Tibial nerve (tissue), 4 donors: ENCODE data around the gene TOM1L2. TPM values are rescaled to one million over a fixed set of nuclear protein-coding genes. Genes with fewer than 3 reads are reported as not detected.

Source experiments
- DNase-seq, 2 donors: peaks; one replicate each; pipeline ENCODE4 v3.0.0-alpha.2; 2019; ENCODE audit warnings: low spot score in 2 of 2
- H3K27ac ChIP-seq, 4 donors: fragments of 200-600 bp; sonication (generic) in 3 of 4; one replicate each; pipeline ENCODE4 v1.5.1; 2017 to 2019; ENCODE audit warnings: mild to moderate bottlenecking in 1 of 4
- H3K27me3 ChIP-seq, 2 donors: fragments of 200-600 bp; sonication (generic) in 1 of 2; one replicate each; pipeline versions ENCODE4 v1.5.1 to v1.6.0; 2017 to 2019
- H3K36me3 ChIP-seq, 3 donors: fragments of 200-600 bp; sonication (generic); one replicate each; pipeline ENCODE4 v1.5.1; 2018 to 2019
- H3K4me1 ChIP-seq, 4 donors: fragments of 200-600 bp; sonication (generic) in 3 of 4; one replicate each; pipeline ENCODE4 v1.5.1; 2017 to 2019
- H3K4me3 ChIP-seq, 4 donors: fragments of 200-600 bp; sonication (generic) in 3 of 4; one replicate each; pipeline ENCODE4 v1.5.1; 2017 to 2019; ENCODE audit warnings: mild to moderate bottlenecking in 1 of 4, moderate library complexity in 1 of 4
- H3K9me3 ChIP-seq, 4 donors: fragments of 200-600 bp; sonication (generic) in 3 of 4; one replicate each; pipeline ENCODE4 v1.5.1; 2017 to 2019
- EP300 ChIP-seq, 2 donors: sonication (generic); formaldehyde crosslinking; IDR thresholded peaks; one replicate each; pipeline ENCODE4 v1.6.1; 2017; ENCODE audit warnings: antibody characterized with exemption in 2 of 2, mild to moderate bottlenecking in 1 of 2
- POLR2A ChIP-seq, 2 donors: fragments of 450-650 bp; IDR thresholded peaks; one replicate each; pipeline ENCODE4 v1.6.1; 2017; ENCODE audit warnings: antibody characterized with exemption in 2 of 2, mild to moderate bottlenecking in 2 of 2, moderate library complexity in 2 of 2
- WGBS, 2 donors: methylation state at CpG; one replicate each; pipeline ENCODE4 v1.1.5; 2018; 5-methylcytosine and 5-hydroxymethylcytosine counted together
- total RNA-seq, 4 donors: library from RNA; depleted of rRNA; stranded (reverse); fragments of >200 nt; gene quantifications; one replicate each; pipeline ENCODE4 v1.1.0, GENCODE V29; 2016
- TF ChIP-seq, protein P1 (sequence below), 5 experiments: fragments of 200-600 bp in 3 of 5; fragments of 450-650 bp in 2 of 5; sonication (generic) in 3 of 5; IDR thresholded peaks; one replicate each; pipeline ENCODE4 v1.5.1; 2016 to 2019; ENCODE audit warnings: antibody characterized with exemption in 5 of 5, mild to moderate bottlenecking in 3 of 5, moderate library complexity in 2 of 5

The TOM1L2 gene
- total RNA-seq, 4 donors from 2014 or later = 83.4 to 109 (median 96.8) TPM

DNA sequence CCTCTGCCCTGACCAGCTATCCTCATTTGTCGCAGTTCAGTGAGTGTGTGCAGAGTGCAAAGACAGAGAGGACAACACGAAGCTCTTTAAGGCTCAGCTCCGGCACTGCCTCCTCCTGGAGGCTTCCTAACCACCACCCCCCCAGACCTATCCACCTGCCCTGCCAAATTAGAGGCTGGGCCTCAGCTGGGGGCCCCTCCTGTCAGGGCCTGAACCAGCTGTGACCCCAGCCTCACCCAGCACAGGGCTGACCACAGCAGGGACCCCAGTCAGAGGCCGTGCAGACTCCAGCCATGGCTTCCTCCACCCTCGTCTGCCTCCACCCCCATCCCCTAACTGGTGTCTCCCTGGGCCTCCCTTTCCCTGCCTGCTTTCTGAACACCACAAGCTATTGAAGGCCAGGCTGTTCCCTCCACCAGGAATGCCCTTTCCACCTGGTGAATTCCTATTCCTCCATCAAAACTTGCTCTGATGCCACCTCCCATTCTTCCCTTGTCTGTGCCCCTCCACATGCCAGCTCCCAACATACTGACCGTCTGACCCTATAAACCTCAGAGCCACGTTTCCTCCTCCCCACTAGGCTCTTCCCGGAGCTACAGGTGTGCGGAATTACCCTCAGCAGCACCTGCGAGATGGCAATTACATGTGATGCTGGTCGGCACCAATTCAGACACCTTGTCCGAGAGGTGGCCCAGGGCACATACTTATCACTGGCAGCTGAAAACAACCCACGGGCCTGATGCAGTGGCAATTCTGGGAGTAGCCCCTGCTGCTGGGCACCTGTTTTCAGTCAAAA, 144.2 kb downstream of the TOM1L2 start:
- peak overlapping the region in 1 of 4 donors; percentile 91 for H3K27ac ChIP-seq
- no peak for DNase-seq

DNA sequence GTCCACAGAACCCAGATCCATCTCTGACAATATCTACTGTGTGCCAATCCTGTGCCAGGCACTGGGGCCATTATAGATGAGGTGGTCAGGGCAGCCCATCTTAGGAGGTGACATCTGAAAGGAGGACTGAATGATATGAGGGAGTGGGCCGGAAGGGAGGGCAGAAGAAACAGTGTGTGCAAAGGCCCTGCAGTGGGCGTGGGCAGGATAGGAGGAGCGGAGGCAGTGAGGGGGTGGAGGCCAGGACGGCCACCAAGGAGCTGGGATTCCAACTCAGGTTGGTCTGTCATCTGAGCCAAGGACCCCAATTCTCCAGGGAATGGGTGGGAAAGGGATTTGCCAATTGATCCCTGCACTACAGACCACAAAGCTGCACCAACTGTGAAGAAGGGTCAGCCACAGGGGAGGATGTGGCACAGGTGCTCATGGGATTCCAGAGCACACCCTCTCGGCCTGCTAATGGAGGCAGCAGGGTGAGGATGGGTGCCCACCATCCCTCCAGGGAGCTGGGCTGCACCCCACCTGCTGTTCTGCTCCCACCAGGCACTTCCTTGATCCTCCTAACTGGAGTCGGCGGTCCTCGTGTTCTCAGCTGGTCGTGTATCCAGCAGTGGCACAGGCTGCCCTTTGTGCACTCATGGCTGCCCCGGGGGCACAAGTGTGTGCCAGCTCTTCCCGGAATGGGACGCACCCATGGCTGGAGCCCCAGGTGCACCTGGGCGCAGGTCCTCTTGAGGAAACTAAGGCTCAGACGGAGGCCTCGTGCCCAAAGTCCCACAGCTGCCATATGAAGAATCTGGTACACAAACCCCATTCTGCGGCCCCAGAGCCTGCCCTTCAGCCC, 145.0 kb downstream of the TOM1L2 start:
- TF ChIP-seq, protein P1, sequence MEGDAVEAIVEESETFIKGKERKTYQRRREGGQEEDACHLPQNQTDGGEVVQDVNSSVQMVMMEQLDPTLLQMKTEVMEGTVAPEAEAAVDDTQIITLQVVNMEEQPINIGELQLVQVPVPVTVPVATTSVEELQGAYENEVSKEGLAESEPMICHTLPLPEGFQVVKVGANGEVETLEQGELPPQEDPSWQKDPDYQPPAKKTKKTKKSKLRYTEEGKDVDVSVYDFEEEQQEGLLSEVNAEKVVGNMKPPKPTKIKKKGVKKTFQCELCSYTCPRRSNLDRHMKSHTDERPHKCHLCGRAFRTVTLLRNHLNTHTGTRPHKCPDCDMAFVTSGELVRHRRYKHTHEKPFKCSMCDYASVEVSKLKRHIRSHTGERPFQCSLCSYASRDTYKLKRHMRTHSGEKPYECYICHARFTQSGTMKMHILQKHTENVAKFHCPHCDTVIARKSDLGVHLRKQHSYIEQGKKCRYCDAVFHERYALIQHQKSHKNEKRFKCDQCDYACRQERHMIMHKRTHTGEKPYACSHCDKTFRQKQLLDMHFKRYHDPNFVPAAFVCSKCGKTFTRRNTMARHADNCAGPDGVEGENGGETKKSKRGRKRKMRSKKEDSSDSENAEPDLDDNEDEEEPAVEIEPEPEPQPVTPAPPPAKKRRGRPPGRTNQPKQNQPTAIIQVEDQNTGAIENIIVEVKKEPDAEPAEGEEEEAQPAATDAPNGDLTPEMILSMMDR (IDR thresholded peaks at IDR 0.05) = no peak
- TF ChIP-seq POLR2A (IDR thresholded peaks at IDR 0.05) (no peak), EP300 (IDR thresholded peaks at IDR 0.05) (no peak)
- DNase-seq = no peak
- H3K4me1 ChIP-seq = peaks cover 0 to 92% (median 54%) of the 10 kb centered on the region in 4 donors
- 74 to 83% methylated on average over 9 to 13 of the region's 16 CpGs for WGBS, 2 donors
- no peak overlapping the region for H3K4me3 ChIP-seq
- H3K27me3 ChIP-seq = no peaks in the 10 kb centered on the region
- H3K9me3 ChIP-seq = no peaks in the 10 kb centered on the region
- H3K36me3 ChIP-seq = peaks cover 0 to 13% (median 0%) of the 10 kb centered on the region in 3 donors
- peak overlapping the region in 2 of 4 donors; percentile 60 to 91 for H3K27ac ChIP-seq

More for the DNA sequence above, 144.2 kb downstream of the TOM1L2 start:
- peaks cover 0 to 13% (median 0%) of the 10 kb centered on the region in 3 donors for H3K36me3 ChIP-seq
- no peaks in the 10 kb centered on the region for H3K9me3 ChIP-seq
- TF ChIP-seq POLR2A (IDR thresholded peaks at IDR 0.05) (no peak), EP300 (IDR thresholded peaks at IDR 0.05) (no peak)
- TF ChIP-seq, protein P1 (IDR thresholded peaks at IDR 0.05) = no peak
- peaks cover 0 to 91% (median 47%) of the 10 kb centered on the region in 4 donors for H3K4me1 ChIP-seq
- no peaks in the 10 kb centered on the region for H3K27me3 ChIP-seq
- 69 to 79% methylated on average over 13 of the region's 13 CpGs for WGBS, 2 donors
- H3K4me3 ChIP-seq = no peak overlapping the region

DNA sequence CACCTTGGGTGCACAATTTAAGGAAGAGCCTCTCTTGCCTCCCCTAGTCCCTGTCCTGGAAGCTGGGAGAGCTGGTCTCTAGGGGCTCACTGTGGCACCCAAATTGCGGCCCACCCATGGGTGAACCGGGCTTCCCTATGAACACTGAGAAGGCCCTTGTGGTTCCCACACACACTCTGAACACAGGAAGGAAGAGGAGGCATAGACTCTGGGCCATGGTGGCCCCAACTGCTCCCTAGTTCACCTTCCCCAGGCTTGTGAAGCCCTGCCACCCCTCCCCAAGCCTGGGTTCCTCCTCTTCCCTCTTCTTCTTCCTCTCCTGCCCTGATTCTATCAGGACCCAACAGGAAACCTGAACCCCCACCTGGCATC, 145.9 kb downstream of the TOM1L2 start:
- 69 to 72% methylated on average over 2 of the region's 2 CpGs for WGBS, 2 donors
- peaks cover 0 to 92% (median 54%) of the 10 kb centered on the region in 4 donors for H3K4me1 ChIP-seq
- peaks cover 0 to 11% (median 0%) of the 10 kb centered on the region in 3 donors for H3K36me3 ChIP-seq
- peak overlapping the region in 3 of 4 donors; percentile 85 to 91 (median 86) for H3K27ac ChIP-seq
- H3K9me3 ChIP-seq = no peaks in the 10 kb centered on the region
- TF ChIP-seq, protein P1 (IDR thresholded peaks at IDR 0.05) = no peak
- TF ChIP-seq EP300 (IDR thresholded peaks at IDR 0.05) (no peak), POLR2A (IDR thresholded peaks at IDR 0.05) (no peak)
- no peaks in the 10 kb centered on the region for H3K27me3 ChIP-seq
- no peak overlapping the region for H3K4me3 ChIP-seq
- no peak for DNase-seq

DNA sequence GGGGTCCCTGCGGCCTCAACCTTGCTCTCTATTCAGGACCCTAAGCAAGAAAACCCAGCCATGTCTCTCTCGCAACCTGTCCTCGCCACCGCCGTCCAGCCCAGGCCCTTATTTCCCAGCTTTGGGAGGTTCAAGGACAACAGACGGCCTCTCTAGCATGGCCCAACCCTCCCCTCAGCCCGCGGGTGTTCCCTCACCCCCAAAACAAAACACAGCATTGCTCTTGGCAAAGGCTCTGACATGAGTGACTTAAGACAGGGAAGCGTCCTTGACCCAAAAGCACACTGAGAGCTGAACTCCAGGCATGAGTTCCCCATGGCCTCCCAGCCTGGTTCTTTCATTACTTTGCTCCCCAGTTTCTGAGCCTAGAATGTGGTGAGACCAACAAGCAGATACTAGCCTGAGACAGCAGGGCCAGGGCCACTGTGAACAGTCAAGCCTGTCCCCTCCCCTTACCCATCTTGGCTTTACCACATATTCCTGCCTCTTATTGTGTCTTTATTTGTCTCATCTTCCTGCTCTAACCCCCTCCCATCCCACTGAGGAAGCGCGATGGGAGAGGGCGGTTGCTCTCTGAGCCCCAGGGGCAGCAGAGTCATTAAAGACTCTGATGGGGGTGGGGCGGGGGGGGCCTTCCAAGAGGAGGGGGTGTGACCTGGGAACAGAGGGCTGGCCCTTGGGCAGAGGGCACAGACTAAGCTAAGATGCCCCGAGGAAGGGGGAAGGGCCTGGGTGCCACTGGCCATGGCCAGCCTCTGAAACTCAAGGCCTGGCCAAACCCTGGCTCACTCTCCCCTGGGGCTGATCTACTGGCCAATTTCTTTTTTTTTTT, 147.2 kb downstream of the TOM1L2 start:
- TF ChIP-seq, protein P1 (IDR thresholded peaks at IDR 0.05) = no peak
- TF ChIP-seq EP300 (IDR thresholded peaks at IDR 0.05) = no peak
- Histone ChIP-seq H3K36me3 (peaks cover 0 to 15% (median 0%) of the 10 kb centered on the region in 3 donors), H3K9me3 (no peaks in the 10 kb centered on the region), H3K4me3 (no peak overlapping the region), H3K27ac (peak overlapping the region; percentile 77 to 91 (median 86)), H3K27me3 (no peaks in the 10 kb centered on the region), H3K4me1 (peaks cover 0 to 92% (median 57%) of the 10 kb centered on the region in 4 donors)
- no peak for DNase-seq
- 24 to 26% methylated on average over 13 to 14 of the region's 14 CpGs for WGBS, 2 donors
